Ovary (tissue), 9 donors: ENCODE results near the gene RBBP9. TPM values are rescaled to one million over a fixed set of nuclear protein-coding genes. Genes with fewer than 3 reads are reported as not detected.

ENCODE experiments used
- DNase-seq, 5 donors: peaks; one replicate each; pipeline ENCODE4 v3.0.0-alpha.2; 2019 to 2020
- H3K27ac ChIP-seq, 2 donors: fragments of 200-600 bp; one replicate each; pipeline versions ENCODE4 v1.5.1 to v1.8.0; 2019 to 2022
- H3K27me3 ChIP-seq: fragments of 200-600 bp; one replicate; pipeline ENCODE4 v1.8.0; 2022
- H3K36me3 ChIP-seq: fragments of 200-600 bp; sonication (generic); one replicate; pipeline ENCODE4 v1.5.1; 2019
- H3K4me1 ChIP-seq: one replicate; pipeline ENCODE4 v1.8.1; 2013; ENCODE audit warnings: mild to moderate bottlenecking, moderate library complexity; ENCODE audit not compliant: insufficient read depth
- H3K4me3 ChIP-seq: fragments of 200-600 bp; sonication (generic); one replicate; pipeline ENCODE4 v1.5.1; 2017
- H3K9me3 ChIP-seq, 2 donors: fragments of 200-600 bp in 1 of 2; sonication (generic) in 1 of 2; one replicate each; pipeline versions ENCODE4 v1.5.1 to v1.8.1; 2013 to 2019; ENCODE audit warnings: mild to moderate bottlenecking in 1 of 2, moderate library complexity in 1 of 2
- EP300 ChIP-seq: sonication (generic); formaldehyde crosslinking; IDR thresholded peaks from one replicate; pipeline ENCODE4 v1.6.1; 2017; ENCODE audit warnings: antibody characterized with exemption
- POLR2A ChIP-seq: fragments of 450-650 bp; IDR thresholded peaks from one replicate; pipeline ENCODE4 v1.6.1; 2017; ENCODE audit warnings: antibody characterized with exemption, mild to moderate bottlenecking, moderate library complexity
- WGBS, 3 donors: extraction: QIAGEN DNeasy Blood & Tissue Kit in 1 of 3; methylation state at CpG; one replicate each; pipeline versions ENCODE4 v1.1.5 to v1.1.7; 2013 to 2017; 5-methylcytosine and 5-hydroxymethylcytosine counted together
- intact Hi-C, 4 donors: fragments of 100-400 bp; cut with DNase I; formaldehyde crosslinking; loops; one replicate each; pipeline versions ENCODE4 v1.11.0 to v1.15.1; 2022 to 2023
- polyA plus RNA-seq, 2 donors: library from polyadenylated mRNA; stranded (reverse); fragments of 200-250 nt in 1 of 2; fragments of 350-450 nt in 1 of 2; fragmentation: Illumina TruSeq in 1 of 2; extraction: RNeasy Lipid Tissue Mini Kit (QIAGEN cat#74804) in 1 of 2; gene quantifications; one replicate each; pipeline ENCODE4 v1.2.3, GENCODE V29; 2013 to 2014
- total RNA-seq, 7 donors: library from RNA; depleted of rRNA in 2 of 7; stranded (reverse); fragments of >200 nt in 2 of 7; fragmentation: NEBNext Ultra II Directional in 3 of 7; extraction: Animal tissue kit (Norgen Biotek cat#: 25700) in 3 of 7; gene quantifications; one replicate each; pipeline versions ENCODE4 v1.1.0 to v1.2.4, GENCODE V29; 2016 to 2023
- TF ChIP-seq, protein P1 (sequence below), 3 donors: fragments of 450-650 bp in 2 of 3; fragments of 200-600 bp in 1 of 3; IDR thresholded peaks; one replicate each; pipeline versions ENCODE4 v1.5.1 to v1.8.0; 2016 to 2022; ENCODE audit warnings: antibody characterized with exemption in 3 of 3, mild to moderate bottlenecking in 1 of 3
- donor health status: DM: no; HTN: no; CAD: no; lungs with moderate emphysema.
- donor health status: DM: no; HTN: no; CAD: no.
- donor health status: Bipolar disorder and iron deficiency.
- donor health status: DM: yes; HTN: yes; CAD: no.
- donor health status: DM: no; HTN: no; CAD: no.
- donor health status: DM: yes; HTN: yes; CAD: no.

RBBP9 gene
- total and polyA plus RNA-seq, 9 donors = 6.9 to 26.0 (median 11.8) TPM

DNA sequence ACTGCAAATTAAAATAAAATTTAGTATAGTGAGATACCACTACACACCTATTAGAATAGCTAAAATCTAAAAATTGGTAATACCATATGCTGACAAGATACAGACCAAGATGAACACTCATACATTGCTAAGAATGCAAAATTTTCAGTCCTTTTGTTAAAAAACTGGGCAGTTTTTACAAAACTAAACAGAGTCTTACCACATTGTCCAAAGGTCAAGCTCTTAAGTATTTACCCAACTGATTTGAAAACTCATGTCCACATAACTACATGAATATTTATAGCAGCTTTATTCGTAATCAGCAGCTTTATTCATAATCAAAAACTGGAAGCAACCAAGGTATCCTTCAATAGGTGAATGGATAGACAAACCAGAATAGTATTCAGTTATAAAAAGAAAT lies 19.8 kb downstream of the RBBP9 start:
- intact Hi-C loops = no loop called here
- 92 to 95% (median 93%) methylated on average over 1 of the region's 1 CpG for WGBS, 3 donors
- no peaks in the 10 kb centered on the region for H3K36me3 ChIP-seq
- H3K4me3 ChIP-seq = no peak overlapping the region
- no peaks in the 10 kb centered on the region for H3K9me3 ChIP-seq
- DNase-seq = no peak
- H3K4me1 ChIP-seq = no peaks in the 10 kb centered on the region
- no peaks in the 10 kb centered on the region for H3K27me3 ChIP-seq
- H3K27ac ChIP-seq = no peak overlapping the region
- TF ChIP-seq POLR2A = no peak
- TF ChIP-seq, protein P1, sequence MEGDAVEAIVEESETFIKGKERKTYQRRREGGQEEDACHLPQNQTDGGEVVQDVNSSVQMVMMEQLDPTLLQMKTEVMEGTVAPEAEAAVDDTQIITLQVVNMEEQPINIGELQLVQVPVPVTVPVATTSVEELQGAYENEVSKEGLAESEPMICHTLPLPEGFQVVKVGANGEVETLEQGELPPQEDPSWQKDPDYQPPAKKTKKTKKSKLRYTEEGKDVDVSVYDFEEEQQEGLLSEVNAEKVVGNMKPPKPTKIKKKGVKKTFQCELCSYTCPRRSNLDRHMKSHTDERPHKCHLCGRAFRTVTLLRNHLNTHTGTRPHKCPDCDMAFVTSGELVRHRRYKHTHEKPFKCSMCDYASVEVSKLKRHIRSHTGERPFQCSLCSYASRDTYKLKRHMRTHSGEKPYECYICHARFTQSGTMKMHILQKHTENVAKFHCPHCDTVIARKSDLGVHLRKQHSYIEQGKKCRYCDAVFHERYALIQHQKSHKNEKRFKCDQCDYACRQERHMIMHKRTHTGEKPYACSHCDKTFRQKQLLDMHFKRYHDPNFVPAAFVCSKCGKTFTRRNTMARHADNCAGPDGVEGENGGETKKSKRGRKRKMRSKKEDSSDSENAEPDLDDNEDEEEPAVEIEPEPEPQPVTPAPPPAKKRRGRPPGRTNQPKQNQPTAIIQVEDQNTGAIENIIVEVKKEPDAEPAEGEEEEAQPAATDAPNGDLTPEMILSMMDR (IDR thresholded peaks at IDR 0.05) = no peak
- no peak for TF ChIP-seq EP300

DNA sequence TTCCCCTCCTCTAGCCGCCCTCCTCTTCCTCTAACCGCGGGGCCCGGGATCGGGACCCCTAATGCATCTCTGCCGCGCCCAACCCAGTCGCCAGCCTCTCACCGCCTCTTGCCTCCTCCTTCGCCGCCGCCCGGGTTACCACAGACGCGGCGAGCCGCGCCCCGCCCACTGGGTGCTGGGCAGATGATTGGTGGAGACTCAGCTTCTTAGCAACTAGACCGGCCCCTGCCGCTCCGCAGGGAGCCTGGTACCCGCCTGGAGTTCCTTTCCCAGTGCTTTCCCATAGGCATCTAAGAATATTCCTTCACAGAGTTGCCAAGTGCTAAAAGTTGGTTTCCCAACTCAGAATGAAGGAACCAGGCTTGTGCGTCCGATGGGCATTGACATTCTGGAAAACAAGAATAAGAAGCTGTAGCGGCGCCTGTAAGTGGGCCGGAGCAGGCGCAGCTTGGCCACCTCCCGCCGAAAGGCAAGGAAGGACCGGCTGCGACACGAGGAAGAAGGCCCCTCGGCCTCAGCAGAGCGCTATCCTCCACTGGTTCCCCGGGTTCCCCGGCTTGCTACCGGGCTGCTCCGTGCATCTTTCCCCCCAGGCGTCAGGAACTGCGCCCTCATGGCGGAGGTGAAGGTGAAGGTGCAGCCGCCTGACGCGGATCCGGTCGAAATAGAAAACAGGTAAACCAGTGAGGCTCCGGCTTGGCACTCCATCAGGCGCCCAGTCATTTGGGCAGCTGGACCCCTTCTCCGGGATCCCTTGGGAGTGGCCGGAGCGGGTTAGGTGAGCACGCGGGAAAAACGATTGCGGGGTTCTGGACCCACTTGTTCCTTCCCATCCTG lies 29.9 kb downstream of the RBBP9 start, which contains the start of the genes DZANK1 and POLR3F:
Gene DZANK1, minus strand, starts transcription at position 137 of the 837 bp plus-strand sequence. CDS start 1,672 bp downstream, outside the sequence.
Gene POLR3F, plus strand, starts transcription at position 497 of the 837 bp plus-strand sequence. Its CDS starts 117 bp downstream, at position 614.
- Histone ChIP-seq H3K27ac (peak within 1 kb of the TSS; percentile 57 to 84), H3K36me3 (no peaks in the 10 kb centered on the region), H3K9me3 (no peaks in the 10 kb centered on the region), H3K27me3 (no peaks in the 10 kb centered on the region), H3K4me3 (peak within 1 kb of the TSS; percentile 75), H3K4me1 (peaks cover 3% of the 10 kb centered on the region)
- 0 to 1% (median 0%) methylated on average over 56 to 57 of the region's 57 CpGs for WGBS, 3 donors
- DNase-seq = peak; percentile 93 to 96 (median 93)
- intact Hi-C loops = loop anchor here in 1 of 4 donors (10.0 kb wide), 1 partner anchor 182 kb away; the partner anchor contains the start of gene ZNF133
- TF ChIP-seq EP300 (no peak), POLR2A (peak; percentile 28)

DNA sequence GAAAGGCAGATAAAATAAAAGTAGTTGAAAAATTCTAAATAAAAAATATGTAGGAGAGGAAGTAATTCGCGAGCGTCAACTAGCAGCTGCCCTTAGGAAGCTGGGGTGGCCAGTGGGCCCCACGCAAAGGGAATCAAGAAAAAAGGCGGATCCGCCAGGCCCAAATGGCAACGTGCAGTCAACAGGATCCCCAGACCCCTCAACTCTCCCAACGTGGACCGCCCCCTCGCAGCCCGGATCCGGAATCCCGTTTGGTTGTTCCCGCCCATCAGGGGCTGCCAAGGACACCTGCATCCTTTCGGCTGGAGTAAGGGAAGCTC lies 30.5 kb downstream of the RBBP9 start:
- 1% methylated on average over 15 of the region's 15 CpGs for WGBS, 3 donors
- no peak for DNase-seq
- H3K36me3 ChIP-seq = no peaks in the 10 kb centered on the region
- H3K27me3 ChIP-seq = no peaks in the 10 kb centered on the region
- TF ChIP-seq, protein P1 (IDR thresholded peaks at IDR 0.05) = no peak
- TF ChIP-seq EP300 (no peak), POLR2A (no peak)
- H3K9me3 ChIP-seq = no peaks in the 10 kb centered on the region
- H3K27ac ChIP-seq = peak overlapping the region in 1 of 2 donors; percentile 84
- peak overlapping the region; percentile 75 for H3K4me3 ChIP-seq
- intact Hi-C loops = loop anchor here in 1 of 4 donors (10.0 kb wide), 1 partner anchor 182 kb away; the partner anchor contains the start of gene ZNF133
- peaks cover 3% of the 10 kb centered on the region for H3K4me1 ChIP-seq

DNA sequence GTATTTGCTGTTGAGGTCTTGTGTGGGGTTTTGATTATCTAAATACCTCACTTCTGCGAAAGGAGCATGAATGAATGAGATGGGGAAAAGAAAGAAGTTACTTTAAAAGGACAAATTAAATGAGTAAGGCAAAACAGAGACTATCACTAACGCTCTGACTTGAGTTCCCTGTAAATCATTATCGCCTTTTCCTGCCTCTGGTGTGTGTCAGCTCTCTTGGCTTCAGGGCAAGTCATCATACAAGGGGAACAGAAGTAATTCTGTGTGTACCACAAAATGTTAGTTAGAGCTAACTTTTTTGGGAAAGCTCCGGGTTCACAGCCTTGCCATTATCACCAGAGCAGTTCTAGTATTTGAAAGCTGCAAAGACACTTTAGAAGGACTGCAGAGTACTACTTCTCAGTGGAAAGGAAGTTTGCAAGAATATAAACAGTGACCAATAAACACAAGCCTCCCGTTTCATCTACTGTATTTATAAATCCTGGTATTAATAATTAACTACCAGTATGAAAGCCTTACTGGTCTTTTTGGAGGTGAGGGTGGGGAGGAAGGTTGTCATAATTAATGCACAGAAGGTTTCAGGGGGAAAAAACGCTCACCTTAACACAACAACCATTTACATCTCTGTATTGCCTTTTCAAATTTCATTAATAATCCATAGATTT lies 31.4 kb downstream of the RBBP9 start:
- TF ChIP-seq, protein P1 (IDR thresholded peaks at IDR 0.05) = no peak
- TF ChIP-seq EP300 (no peak), POLR2A (no peak)
- no peak overlapping the region for H3K4me3 ChIP-seq
- DNase-seq = no peak
- H3K27me3 ChIP-seq = no peaks in the 10 kb centered on the region
- H3K36me3 ChIP-seq = no peaks in the 10 kb centered on the region
- intact Hi-C loops = loop anchor here in 1 of 4 donors (10.0 kb wide), 1 partner anchor 181 kb away; the partner anchor contains the start of gene ZNF133
- peaks cover 3% of the 10 kb centered on the region for H3K4me1 ChIP-seq
- no peaks in the 10 kb centered on the region for H3K9me3 ChIP-seq
- no peak overlapping the region for H3K27ac ChIP-seq
- WGBS, 3 donors = 56 to 67% (median 66%) methylated on average over 6 of the region's 6 CpGs
